ENCODE data around the gene SLC38A11. TPM values are rescaled to one million over a fixed set of nuclear protein-coding genes. Genes with fewer than 3 reads are reported as not detected.
"Not testable (repeated sequence)": the region's sequence is repeated elsewhere in the genome, so short reads cannot be mapped to it uniquely, and the experiment has no call there.

SLC38A11 gene
- polyA plus RNA-seq, 1 donor (not counting 4 experiments of a cell fraction or from before 2014, with no cell fraction given) = not detected

GRCh38 chr2:165002638-165003037 is 47.3 kb upstream of the SLC38A11 start:
- Histone ChIP-seq H3K4me2 (ENCODE audit: control insufficient read depth, extremely low read depth, insufficient read depth, low read depth, low read length) (no peak overlapping the region), H3K79me2 (ENCODE audit: control insufficient read depth, insufficient read depth, low read length) (no peaks in the 10 kb centered on the region), H3K9me3 (ENCODE audit: control insufficient read depth, low read depth, low read length) (no peaks in the 10 kb centered on the region), H3K4me1 (ENCODE audit: control insufficient read depth, extremely low read depth, insufficient read depth, low read length) (no peaks in the 10 kb centered on the region), H3K9me1 (ENCODE audit: control insufficient read depth, extremely low read depth, insufficient read depth, low read length) (no peaks in the 10 kb centered on the region), H3K36me3 (ENCODE audit: control insufficient read depth in 2 of 2, extremely low read depth in 1 of 2, insufficient read depth in 2 of 2, low read length in 2 of 2) (no peaks in the 10 kb centered on the region), H3K9ac (ENCODE audit: control insufficient read depth, extremely low read depth, insufficient read depth, low read length) (no peak overlapping the region), H4K20me1 (ENCODE audit: control insufficient read depth, extremely low read depth, insufficient read depth, low read length) (no peaks in the 10 kb centered on the region), H2AFZ (ENCODE audit: control insufficient read depth, low read length) (no peak overlapping the region), H3K27ac (ENCODE audit: control insufficient read depth, insufficient read depth, low read length) (no peak overlapping the region), H3K4me3 (ENCODE audit: control insufficient read depth in 2 of 3, extremely low read depth in 1 of 3, insufficient read depth in 2 of 3, low read depth in 1 of 3, low read length in 3 of 3) (no peak overlapping the region), H3K27me3 (ENCODE audit: control insufficient read depth, extremely low read depth, insufficient read depth, low read length) (no peaks in the 10 kb centered on the region)
- DNase-seq (ENCODE audit: low read depth, low spot score) = no peak
- FAIRE-seq = no peak
- dilution Hi-C loops (cut with MboI; ENCODE audit: extremely low pct_ligation_motif_present, low sequenced_read_pairs) = no loop called here
- TF ChIP-seq EZH2 (IDR thresholded peaks at IDR 0.05; ENCODE audit: low read length) = no peak
- TF ChIP-seq, protein P1, sequence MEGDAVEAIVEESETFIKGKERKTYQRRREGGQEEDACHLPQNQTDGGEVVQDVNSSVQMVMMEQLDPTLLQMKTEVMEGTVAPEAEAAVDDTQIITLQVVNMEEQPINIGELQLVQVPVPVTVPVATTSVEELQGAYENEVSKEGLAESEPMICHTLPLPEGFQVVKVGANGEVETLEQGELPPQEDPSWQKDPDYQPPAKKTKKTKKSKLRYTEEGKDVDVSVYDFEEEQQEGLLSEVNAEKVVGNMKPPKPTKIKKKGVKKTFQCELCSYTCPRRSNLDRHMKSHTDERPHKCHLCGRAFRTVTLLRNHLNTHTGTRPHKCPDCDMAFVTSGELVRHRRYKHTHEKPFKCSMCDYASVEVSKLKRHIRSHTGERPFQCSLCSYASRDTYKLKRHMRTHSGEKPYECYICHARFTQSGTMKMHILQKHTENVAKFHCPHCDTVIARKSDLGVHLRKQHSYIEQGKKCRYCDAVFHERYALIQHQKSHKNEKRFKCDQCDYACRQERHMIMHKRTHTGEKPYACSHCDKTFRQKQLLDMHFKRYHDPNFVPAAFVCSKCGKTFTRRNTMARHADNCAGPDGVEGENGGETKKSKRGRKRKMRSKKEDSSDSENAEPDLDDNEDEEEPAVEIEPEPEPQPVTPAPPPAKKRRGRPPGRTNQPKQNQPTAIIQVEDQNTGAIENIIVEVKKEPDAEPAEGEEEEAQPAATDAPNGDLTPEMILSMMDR (optimal IDR thresholded peaks at IDR 0.05 in 1 of 3, IDR thresholded peaks at IDR 0.05 in 1 of 3, conservative IDR thresholded peaks at IDR 0.05 in 1 of 3; ENCODE audit: extremely low read depth in 1 of 3, insufficient read depth in 2 of 3, low read length in 3 of 3) = no peak

GRCh38 chr2:164994664-164995299 is 39.5 kb upstream of the SLC38A11 start:
- H3K36me3 ChIP-seq (ENCODE audit: control insufficient read depth in 2 of 2, extremely low read depth in 1 of 2, insufficient read depth in 2 of 2, low read length in 2 of 2); H3K9ac ChIP-seq (ENCODE audit: control insufficient read depth, extremely low read depth, insufficient read depth, low read length); H4K20me1 ChIP-seq (ENCODE audit: control insufficient read depth, extremely low read depth, insufficient read depth, low read length); H3K9me1 ChIP-seq (ENCODE audit: control insufficient read depth, extremely low read depth, insufficient read depth, low read length); H3K9me3 ChIP-seq (ENCODE audit: control insufficient read depth, low read depth, low read length); H2AFZ ChIP-seq (ENCODE audit: control insufficient read depth, low read length); FAIRE-seq; H3K79me2 ChIP-seq (ENCODE audit: control insufficient read depth, insufficient read depth, low read length); H3K27me3 ChIP-seq (ENCODE audit: control insufficient read depth, extremely low read depth, insufficient read depth, low read length); H3K4me2 ChIP-seq (ENCODE audit: control insufficient read depth, extremely low read depth, insufficient read depth, low read depth, low read length); DNase-seq (ENCODE audit: low read depth, low spot score); H3K4me3 ChIP-seq (ENCODE audit: control insufficient read depth in 2 of 3, extremely low read depth in 1 of 3, insufficient read depth in 2 of 3, low read depth in 1 of 3, low read length in 3 of 3); H3K27ac ChIP-seq (ENCODE audit: control insufficient read depth, insufficient read depth, low read length); dilution Hi-C loops (cut with MboI; ENCODE audit: extremely low pct_ligation_motif_present, low sequenced_read_pairs): not testable (repeated sequence)
- peaks cover 25% of the 10 kb centered on the region for H3K4me1 ChIP-seq (ENCODE audit: control insufficient read depth, extremely low read depth, insufficient read depth, low read length)

Data from keratinocyte (primary cell).